HepG2 (cell line): ENCODE data around the gene ACBD6. TPM values are rescaled to one million over a fixed set of nuclear protein-coding genes. Genes with fewer than 3 reads are reported as not detected.
A peak's percentile ranks its signal among the peaks of the same experiment; 100 is the strongest.

Source experiments
- CERS6 ChIP-seq: sonication (generic); formaldehyde crosslinking; IDR thresholded peaks from 2 replicates; pipeline ENCODE4 v1.5.0; 2020; ENCODE audit warnings: missing genetic modification reagents
- ELF4 ChIP-seq: sonication (generic); formaldehyde crosslinking; IDR thresholded peaks from 2 replicates; pipeline ENCODE4 v1.5.0; 2020; ENCODE audit warnings: missing genetic modification reagents, mild to moderate bottlenecking, moderate library complexity, borderline replicate concordance
- GATAD2A ChIP-seq: IDR thresholded peaks from 2 replicates; pipeline ENCODE4 v1.6.1; 2016
- GLI4 ChIP-seq: sonication (generic); formaldehyde crosslinking; IDR thresholded peaks from 2 replicates; pipeline ENCODE4 v1.5.1; 2020; ENCODE audit warnings: missing genetic modification reagents, mild to moderate bottlenecking, moderate library complexity, borderline replicate concordance
- HNF1A ChIP-seq, 2 experiments: sonication (generic) in 1 of 2; formaldehyde crosslinking in 1 of 2; IDR thresholded peaks; 2 replicates each; pipeline versions ENCODE4 v1.4.0 to v1.6.1; 2016 to 2020; ENCODE audit warnings: borderline replicate concordance in 1 of 2, low read depth in 1 of 2, mild to moderate bottlenecking in 1 of 2, missing genetic modification reagents in 1 of 2
- JARID2 ChIP-seq: sonication (generic); formaldehyde crosslinking; IDR thresholded peaks from 2 replicates; pipeline ENCODE4 v1.8.1; 2023; ENCODE audit warnings: missing genetic modification reagents, inconsistent platforms; ENCODE audit not compliant: insufficient replicate concordance
- MEIS1 ChIP-seq: sonication (generic); formaldehyde crosslinking; IDR thresholded peaks from 2 replicates; pipeline ENCODE4 v1.9.0; 2021; ENCODE audit warnings: mild to moderate bottlenecking, missing genetic modification reagents, moderate library complexity, borderline replicate concordance
- NONO ChIP-seq, 2 experiments: fragments of 450-650 bp in 1 of 2; sonication (generic) in 1 of 2; formaldehyde crosslinking in 1 of 2; IDR thresholded peaks in 1 of 2; conservative IDR thresholded peaks in 1 of 2; 2 replicates each; pipeline versions ENCODE4 v1.6.1 to v1.8.0; 2017 to 2022; ENCODE audit warnings: mild to moderate bottlenecking in 1 of 2, missing genetic modification reagents in 1 of 2, moderate library complexity in 1 of 2
- POLR2AphosphoS5 ChIP-seq: IDR thresholded peaks from 2 replicates; pipeline ENCODE4 v1.6.1; 2012; ENCODE audit warnings: low read depth, low read length
- SRSF9 ChIP-seq: fragments of 200-400 bp; formaldehyde crosslinking; IDR thresholded peaks from 2 replicates; pipeline ENCODE4 v1.6.1; 2018; ENCODE audit warnings: borderline replicate concordance, mild to moderate bottlenecking, low read depth, low read length; ENCODE audit not compliant: insufficient read depth, poor library complexity, severe bottlenecking
- STAG1 ChIP-seq: sonication (generic); formaldehyde crosslinking; IDR thresholded peaks from 2 replicates; pipeline ENCODE4 v1.4.0; 2020; ENCODE audit warnings: missing genetic modification reagents
- TARDBP ChIP-seq: sonication (generic); formaldehyde crosslinking; IDR thresholded peaks from 2 replicates; pipeline ENCODE4 v1.8.0; 2022; ENCODE audit warnings: mild to moderate bottlenecking, missing genetic modification reagents
- ZNF280D ChIP-seq: sonication (generic); formaldehyde crosslinking; IDR thresholded peaks from 2 replicates; pipeline ENCODE4 v1.5.1; 2020; ENCODE audit warnings: mild to moderate bottlenecking, missing genetic modification reagents
- ZNF30 ChIP-seq: sonication (generic); formaldehyde crosslinking; IDR thresholded peaks from 2 replicates; pipeline ENCODE4 v1.5.0; 2020; ENCODE audit warnings: mild to moderate bottlenecking, missing genetic modification reagents
- ZNF530 ChIP-seq: sonication (generic); formaldehyde crosslinking; IDR thresholded peaks from 2 replicates; pipeline ENCODE4 v1.5.0; 2020; ENCODE audit warnings: low read depth, mild to moderate bottlenecking, missing genetic modification reagents
- ZNF773 ChIP-seq: sonication (generic); formaldehyde crosslinking; IDR thresholded peaks from 2 replicates; pipeline ENCODE4 v1.4.0; 2020; ENCODE audit warnings: missing genetic modification reagents, borderline replicate concordance
- ZNF891 ChIP-seq: sonication (generic); formaldehyde crosslinking; IDR thresholded peaks from 2 replicates; pipeline ENCODE4 v1.5.0; 2020; ENCODE audit warnings: mild to moderate bottlenecking, missing genetic modification reagents
- polyA plus RNA-seq, 8 experiments: library from polyadenylated mRNA; depleted of rRNA in 3 of 8; stranded (reverse) in 7 of 8; unstranded in 1 of 8; fragments of >200 nt; fragmentation: Illumina TruSeq in 4 of 8; extraction: Trizol in 4 of 8; gene quantifications; 2 replicates each; pipeline versions ENCODE4 v1.2.1 to v1.2.3, GENCODE V29; 2011 to 2016; ENCODE audit warnings: low read depth in 4 of 8, missing spikeins in 1 of 8, mixed read lengths in 1 of 8; ENCODE audit not compliant: insufficient read depth in 1 of 8
- total RNA-seq, 5 experiments: library from RNA; depleted of rRNA; stranded (reverse); fragments of >200 nt; fragmentation: Illumina TruSeq; extraction: Trizol; gene quantifications; 2 replicates each; pipeline ENCODE4 v1.2.3, GENCODE V29; 2016; ENCODE audit warnings: low read depth in 1 of 5

ACBD6 gene
- total and polyA plus RNA-seq, 2 of the 13 experiments (the other 11 are each of a cell fraction or from before 2014, with no cell fraction given) = 33.5 to 47.2 TPM

GRCh38 chr1:180502361-180503279, at the start of gene ACBD6 (continued):
- peak; percentile 35; the same call in 1 of the 2 replicates for TF ChIP-seq MEIS1 (CRISPR knock-in tag)
- TF ChIP-seq ZNF773 (CRISPR knock-in tag) = peak; percentile 89
- TF ChIP-seq STAG1 (CRISPR knock-in tag) = peak; percentile 10; the same call in 1 of the 2 replicates
- peak; percentile 39; the same call in 1 of the 2 replicates for TF ChIP-seq GATAD2A (CRISPR knock-in tag)
- TF ChIP-seq GLI4 (CRISPR knock-in tag) = no peak; the same call in 1 of the 2 replicates
- no peak for TF ChIP-seq NONO (IDR thresholded peaks at IDR 0.05)
- TF ChIP-seq NONO (CRISPR knock-in tag; conservative IDR thresholded peaks at IDR 0.05) = peak; percentile 98
- no peak; the same call in 1 of the 2 replicates for TF ChIP-seq ZNF280D (CRISPR knock-in tag)
- no peak for TF ChIP-seq JARID2 (CRISPR knock-in tag)
- peak; percentile 75 for TF ChIP-seq TARDBP (CRISPR knock-in tag)
- TF ChIP-seq CERS6 (CRISPR knock-in tag) = peak; percentile 42
- TF ChIP-seq ZNF891 (CRISPR knock-in tag) = peak; percentile 68
- TF ChIP-seq ELF4 (CRISPR knock-in tag) = 0 out of 2 replicates have a peak, but pooled peaks have one; percentile 26
- no peak for TF ChIP-seq SRSF9
- 0 out of 2 replicates have a peak, but pooled peaks have one; percentile 85 for TF ChIP-seq ZNF530 (CRISPR knock-in tag)
- no peak for TF ChIP-seq ZNF30 (CRISPR knock-in tag)
- no peak for TF ChIP-seq HNF1A (IDR thresholded peaks at IDR 0.05; ENCODE audit: low read depth)
- peak; percentile 77 for TF ChIP-seq HNF1A (CRISPR knock-in tag; IDR thresholded peaks at IDR 0.05; ENCODE audit: borderline replicate concordance)
- peak; percentile 81 for TF ChIP-seq POLR2AphosphoS5
